Activated CD4-positive, alpha-beta T cell treated with anti-CD3 and anti-CD28 coated beads, Interleukin-2, amount 50 U/mL, for 48 hours (primary cell): ENCODE measurements around the gene HOXA9.
A peak's percentile ranks its signal among the peaks of the same experiment; 100 is the strongest.

ENCODE experiments used
- DNase-seq, 2 experiments: peaks; one replicate each; pipeline ENCODE4 v3.0.0-alpha.2; 2020

HOXA9 gene

DNA sequence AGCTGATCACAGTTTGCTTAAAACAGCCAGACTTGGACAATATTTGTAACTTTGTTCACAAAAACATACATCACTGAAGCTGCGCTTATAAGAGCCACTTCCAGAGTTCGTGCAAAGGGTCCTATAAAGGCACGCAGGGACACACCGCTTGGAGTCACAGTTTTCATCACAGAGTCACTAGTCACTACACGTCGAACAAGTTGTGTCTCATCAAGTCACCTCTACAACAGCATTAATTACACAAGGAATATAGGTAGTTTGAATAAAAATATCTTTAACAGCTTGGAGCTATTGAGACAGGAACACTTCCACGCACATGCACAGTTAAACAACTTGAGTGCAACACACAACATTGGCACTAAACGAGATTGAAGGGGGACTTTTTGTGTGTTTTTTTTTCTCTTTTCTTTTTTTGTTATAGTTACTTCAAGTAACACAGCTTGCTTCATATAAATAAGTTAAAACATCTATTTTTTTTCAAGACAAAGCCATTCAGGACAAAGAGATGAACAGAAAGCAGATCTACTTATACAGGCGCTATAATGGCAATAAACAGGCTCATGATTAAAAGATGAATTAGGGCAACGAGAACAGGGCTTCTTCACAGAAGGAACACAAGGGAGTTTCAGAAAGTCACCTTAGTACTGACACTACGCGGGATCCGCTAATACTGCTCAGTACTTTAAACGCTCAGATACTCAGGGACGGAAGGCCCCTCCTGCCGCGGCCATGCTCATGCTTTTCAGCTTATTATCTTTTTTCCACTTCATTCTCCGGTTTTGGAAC is 24.0 kb downstream of the HOXA9 start:
- DNase-seq = no peak

DNA sequence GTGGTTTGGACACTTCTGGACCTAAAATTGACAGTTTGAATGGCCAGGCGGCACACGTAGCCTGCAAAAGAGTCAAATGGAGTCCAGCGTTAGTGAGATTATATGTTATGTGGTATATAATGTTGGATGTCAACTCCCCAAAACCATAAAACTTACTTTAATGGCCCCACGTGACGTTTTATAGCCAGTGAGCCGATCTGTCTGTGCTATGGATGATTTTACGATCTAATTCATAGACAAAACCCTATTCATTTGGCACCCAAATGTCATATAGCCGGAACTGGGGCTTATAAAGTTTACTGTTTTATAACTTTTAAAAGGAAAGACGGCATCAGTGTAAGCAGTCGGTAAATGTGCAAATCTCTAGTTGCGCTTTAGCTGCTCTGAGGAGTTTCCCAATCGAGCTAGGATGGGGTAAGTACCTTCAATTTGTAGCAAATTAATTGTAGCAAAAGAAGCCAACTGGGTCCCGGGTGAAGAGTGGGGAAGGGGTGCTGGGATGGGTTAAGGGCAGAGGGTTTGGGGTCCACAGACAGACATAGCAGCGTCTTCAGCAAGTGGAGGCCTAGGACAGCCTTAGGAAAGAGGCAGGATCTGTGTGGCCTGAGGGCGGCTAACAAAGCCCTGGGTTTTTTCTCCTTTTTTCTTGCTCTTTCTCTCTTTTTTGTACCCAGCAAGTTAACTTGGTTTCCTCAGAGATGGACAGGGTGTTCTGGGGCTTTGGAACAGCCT is 25.0 kb downstream of the HOXA9 start:
- DNase-seq = no peak

DNA sequence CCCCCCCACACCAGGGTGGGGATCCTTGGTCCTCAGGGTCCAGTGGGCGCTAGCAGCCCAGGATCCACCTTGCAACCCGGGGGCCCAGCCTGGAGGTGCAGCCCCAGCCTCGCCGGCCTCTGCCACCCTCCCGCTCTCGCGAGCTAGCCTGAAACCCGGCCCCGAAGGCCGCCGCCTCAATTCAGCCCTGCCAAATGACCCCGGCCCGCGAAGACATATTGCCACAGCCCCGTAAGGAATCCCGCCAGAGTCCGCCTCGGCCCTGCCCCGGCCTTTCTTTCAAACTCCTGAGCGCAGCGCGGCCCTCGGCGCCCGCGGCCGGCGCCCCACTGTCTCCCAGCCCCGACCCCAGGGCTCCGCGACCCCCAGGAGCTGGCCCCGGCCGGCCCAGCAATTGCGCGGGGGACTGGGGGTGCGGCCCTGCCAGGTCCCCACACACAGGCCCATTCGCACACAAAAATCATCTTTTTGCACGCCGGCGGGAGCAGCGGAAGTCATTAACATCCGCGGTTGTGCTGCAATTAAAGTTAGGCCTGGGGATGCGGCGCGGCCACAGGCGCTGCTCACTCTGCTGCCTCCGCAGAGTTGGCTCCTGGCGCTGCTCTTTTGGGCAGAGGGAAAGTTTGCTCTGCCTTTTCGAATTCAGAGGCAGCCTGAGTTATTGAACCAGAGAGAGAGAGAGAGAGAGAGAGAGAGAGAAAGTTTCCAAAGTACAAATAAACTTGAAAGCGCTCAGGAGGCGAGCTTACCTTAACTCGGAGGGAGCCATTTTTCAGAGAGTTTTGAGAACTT is 25.8 kb downstream of the HOXA9 start:
- no peak for DNase-seq

DNA sequence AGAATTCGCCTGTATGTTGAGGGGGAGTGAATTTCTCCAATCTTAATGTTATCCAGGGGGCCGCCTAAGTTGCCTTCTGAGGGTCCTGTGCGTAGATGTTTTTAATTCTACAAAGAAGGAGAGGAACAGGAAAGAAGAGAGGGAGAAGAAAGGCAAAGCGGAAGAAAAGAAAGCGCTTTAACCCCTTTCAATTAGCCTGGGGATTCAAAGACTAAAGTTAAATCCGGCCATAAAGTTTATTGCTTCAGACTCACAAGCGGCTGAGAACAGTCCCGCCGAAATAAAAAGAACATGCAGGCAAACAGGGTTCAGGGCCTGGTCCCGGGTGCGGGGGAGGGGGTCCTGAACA is 26.4 kb downstream of the HOXA9 start:
- no peak for DNase-seq

DNA sequence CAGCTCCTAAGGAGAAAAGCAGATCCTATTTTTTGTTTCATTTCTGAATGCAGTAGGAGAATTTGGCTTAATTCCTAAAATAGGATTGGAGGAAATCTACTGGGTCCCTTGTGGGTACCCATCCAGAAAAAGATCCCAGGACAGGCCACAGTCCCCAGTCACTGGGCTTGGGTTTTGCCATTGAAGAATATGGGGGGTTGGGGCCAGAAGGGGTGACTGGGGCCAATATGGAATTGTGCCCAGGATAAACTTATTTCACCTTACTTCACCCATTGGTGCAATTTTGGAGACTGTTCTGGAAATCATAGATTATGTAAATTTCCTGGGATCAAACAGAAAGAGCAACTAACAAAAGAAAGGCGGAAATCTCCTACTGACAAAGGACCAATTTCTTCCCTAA is 26.9 kb downstream of the HOXA9 start:
- DNase-seq = no peak

DNA sequence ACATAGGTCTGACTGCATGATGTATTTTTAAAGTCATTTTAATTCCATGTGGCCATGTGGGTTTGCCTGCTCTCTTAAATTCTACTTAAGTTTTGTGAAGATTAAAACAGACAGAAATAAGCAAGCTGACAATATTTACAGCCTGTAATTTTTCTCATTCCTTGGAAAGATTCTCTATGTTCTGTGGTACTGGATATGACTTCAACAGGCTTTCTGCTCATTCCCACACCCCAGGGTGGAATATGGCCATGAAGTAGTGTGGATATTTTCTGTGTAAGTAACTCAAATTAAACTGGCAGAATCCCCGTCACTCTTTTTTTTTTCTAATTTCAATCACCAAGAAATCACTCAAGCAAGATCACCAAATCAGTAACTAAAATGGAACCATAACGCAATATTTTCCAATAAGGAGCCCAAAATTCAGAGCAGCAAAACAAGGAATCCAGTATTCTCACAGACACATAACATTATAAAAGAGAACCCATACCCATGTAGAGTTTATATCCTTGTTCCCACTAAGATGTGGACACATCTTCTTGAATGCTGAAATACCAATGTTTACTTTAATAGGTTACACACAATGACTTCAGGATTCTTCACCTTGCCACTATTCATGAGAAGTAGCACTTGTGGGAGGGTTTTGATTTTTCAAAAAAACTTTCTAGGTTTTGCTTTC is 27.6 kb downstream of the HOXA9 start:
- no peak for DNase-seq

DNA sequence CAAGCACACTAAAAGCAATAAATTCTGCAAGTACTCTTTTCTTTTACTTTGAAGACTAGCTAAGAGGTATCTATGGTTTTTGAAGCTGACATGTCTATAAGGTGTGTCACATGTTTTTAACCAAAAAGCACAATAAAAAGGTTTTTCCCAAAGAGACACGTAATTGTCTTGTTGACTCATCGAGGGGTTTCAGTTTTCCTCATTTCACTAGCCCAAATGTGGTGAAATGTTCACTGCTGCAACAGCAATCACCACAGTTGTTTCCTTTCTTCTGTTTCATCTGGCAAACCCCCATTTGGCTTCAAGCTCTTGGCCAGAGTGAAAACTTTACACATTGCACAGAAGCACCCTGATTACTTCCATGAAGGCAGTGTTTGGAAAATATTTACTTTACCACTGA is 30.9 kb downstream of the HOXA9 start:
- DNase-seq = no peak

DNA sequence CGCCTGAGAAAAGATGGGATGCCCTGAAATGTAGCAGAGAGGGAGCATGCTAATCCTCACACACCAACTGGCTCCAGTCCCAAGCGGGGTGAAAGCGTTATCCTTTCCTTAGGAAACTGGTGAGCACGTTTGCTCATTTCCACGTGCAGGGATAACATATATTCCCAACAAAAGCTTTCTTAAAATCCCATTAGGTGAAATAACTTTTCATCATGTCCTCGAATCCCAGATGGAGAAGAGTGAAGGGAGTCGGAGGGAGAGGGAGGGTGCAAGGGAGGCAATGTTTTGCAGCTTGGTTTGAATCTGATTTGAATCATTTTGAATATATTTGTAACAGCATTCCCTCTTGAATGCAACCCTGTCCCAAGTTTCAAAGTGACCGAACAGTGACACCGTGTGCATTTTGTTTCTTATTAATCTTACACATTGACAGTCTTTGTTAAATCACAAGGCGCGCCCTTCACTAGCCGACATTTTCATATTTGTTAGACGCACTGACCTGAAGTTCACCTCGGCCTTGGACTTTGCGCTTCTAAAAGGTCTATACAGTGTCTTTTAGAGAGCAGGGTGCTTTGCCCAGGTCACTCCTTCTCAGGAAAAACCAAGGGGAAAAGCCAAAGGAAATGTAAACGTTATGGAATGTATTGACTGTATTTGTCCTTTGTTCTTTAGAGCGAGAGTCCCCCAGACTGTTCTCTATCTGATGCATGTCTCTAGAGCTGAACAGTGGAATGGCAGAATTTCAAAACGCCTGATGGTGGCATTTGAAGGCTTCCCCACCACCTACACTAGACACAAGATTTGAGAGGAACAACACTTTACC is 31.7 kb downstream of the HOXA9 start:
- DNase-seq = no peak

DNA sequence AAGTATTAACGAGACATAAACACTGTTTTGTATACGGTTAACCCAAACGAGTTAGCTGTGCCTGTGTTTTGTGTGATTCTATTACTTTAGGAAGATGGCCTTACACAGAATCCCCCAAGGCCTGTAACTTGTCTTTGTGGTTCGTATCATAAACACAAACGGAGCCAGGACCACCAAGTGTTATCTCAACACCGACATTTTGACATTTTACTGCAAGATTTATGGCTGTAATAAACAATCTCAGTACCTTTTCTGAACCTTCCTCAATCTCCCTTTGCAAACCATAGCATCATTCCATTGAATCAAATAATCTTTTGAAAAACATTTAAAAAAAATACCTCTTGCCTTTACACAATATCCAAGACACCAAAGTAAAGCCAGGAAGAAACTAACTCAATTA is 32.4 kb downstream of the HOXA9 start:
- no peak for DNase-seq

DNA sequence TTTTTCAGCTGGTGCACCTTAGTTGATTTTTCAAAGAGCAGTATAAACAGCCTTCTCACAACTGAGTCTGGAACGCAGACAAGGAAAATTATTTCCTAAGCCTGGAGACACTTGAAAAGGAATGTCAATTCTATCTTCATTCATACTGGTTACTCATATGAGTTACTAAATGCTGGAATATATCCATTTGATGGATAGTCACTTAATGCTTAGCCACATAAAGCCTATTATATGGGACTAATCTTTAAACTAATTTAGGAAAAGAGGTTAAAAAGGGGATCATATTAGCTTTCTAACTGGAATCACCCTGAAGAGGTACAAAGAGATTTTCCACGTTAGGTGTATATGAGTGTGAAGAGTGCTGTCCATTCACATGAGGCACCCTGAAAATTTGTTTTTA is 33.1 kb downstream of the HOXA9 start:
- DNase-seq = no peak

DNA sequence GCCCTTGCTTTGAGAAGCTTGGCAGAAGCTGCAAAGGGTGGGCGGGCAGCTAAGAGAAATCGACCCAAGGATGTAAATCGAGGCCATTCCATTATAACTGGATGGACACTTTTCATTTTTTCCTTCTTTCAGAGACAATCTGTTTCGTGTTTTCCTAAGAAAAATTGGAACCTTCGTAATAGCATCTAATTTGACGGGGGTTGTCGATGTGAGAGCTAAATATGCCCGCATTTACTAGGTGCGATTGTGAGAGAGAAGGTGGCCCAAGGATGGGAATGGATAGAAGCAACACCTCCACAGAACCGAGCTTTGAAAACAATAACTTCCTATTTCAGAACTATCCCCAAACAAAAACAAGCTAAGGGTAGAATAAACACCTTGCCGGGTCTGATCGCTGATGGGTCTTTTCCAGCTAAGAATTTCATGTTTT is 33.9 kb downstream of the HOXA9 start:
- no peak for DNase-seq

DNA sequence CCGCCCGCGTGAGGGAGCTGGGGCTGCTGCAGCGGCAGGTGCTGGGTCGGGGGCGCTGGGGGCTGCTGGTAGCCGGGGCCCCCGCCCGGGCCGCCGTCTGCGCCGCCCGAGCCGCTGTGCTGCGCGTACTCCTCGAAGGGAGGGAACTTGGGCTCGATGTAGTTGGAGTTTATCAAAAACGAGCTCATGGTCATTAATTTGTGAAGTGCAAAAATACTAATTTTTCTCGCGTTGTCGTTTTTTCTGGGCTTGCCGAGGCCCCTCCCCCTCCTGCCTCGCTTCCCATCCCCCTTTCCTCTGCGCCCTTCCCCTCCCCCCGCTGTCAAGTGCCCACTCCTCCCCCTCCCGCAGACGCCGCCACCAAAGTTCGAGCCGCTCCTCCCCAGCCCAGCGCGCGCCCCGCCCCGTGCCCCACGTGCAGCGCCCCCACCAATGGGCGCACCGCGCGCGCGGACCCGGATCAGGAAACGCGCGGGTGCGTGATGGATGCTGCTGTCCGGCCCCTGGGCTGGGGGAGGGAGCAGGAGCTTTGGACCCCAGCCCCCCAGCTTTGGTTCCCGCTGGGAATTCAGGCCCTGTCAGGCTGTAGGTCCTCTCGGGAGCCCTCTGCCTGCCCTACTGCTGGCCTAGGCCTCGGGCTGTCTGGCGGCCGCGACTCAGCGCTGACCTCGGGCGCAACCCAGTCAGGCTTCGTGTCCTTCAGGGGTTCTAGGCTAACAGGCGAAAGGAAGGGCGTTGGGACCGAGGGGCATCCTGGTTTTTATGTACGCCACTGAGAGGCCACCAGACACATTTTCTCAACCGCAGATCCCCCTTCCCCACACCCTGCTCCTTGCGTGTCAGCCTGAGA is 34.6 kb downstream of the HOXA9 start, which contains the start of gene HOXA4:
TSS of gene HOXA4 (minus strand) at position 218 of the 850 bp plus-strand sequence. CDS start at position 194, 24 bp downstream.
- peak; percentile 78 for DNase-seq

DNA sequence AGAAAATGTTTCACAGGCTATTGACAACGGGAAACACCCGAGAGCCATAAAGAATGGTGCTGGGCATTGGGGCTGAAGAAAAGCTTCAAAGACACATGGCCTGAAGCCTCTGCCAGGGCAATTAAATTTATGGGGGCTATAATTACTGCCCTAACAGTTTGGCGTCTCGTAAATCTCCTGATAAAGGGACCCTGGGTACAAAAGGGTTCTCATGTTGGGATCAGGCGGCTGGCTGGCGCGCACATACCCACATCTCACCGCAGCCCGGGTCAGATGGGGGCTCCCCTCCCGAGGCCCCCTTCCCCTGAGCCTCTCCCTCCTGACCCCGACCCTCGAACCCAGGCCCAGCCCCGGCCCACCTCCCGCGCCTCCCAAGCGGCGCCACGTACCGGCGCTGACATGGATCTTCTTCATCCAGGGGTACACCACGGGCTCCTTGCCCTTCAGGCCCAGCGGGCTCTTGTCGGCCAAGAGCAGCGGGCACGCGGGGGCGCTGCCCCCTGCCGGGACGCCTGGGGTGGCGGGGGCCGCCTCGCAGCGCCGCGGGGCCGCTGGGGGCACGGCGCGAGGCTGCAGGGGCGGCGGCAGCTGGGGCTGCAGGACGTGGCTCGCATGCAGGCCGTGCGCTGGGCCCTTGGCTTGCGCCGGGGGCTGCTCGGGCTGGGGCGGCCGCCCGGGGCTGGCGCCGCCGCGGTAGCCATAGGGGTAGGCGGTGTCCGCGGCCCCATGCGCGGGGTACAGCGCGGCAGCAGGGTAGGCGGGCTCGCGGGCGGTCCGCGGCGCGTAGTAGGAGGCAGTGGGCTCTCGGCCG is 35.4 kb downstream of the HOXA9 start:
- DNase-seq = no peak

DNA sequence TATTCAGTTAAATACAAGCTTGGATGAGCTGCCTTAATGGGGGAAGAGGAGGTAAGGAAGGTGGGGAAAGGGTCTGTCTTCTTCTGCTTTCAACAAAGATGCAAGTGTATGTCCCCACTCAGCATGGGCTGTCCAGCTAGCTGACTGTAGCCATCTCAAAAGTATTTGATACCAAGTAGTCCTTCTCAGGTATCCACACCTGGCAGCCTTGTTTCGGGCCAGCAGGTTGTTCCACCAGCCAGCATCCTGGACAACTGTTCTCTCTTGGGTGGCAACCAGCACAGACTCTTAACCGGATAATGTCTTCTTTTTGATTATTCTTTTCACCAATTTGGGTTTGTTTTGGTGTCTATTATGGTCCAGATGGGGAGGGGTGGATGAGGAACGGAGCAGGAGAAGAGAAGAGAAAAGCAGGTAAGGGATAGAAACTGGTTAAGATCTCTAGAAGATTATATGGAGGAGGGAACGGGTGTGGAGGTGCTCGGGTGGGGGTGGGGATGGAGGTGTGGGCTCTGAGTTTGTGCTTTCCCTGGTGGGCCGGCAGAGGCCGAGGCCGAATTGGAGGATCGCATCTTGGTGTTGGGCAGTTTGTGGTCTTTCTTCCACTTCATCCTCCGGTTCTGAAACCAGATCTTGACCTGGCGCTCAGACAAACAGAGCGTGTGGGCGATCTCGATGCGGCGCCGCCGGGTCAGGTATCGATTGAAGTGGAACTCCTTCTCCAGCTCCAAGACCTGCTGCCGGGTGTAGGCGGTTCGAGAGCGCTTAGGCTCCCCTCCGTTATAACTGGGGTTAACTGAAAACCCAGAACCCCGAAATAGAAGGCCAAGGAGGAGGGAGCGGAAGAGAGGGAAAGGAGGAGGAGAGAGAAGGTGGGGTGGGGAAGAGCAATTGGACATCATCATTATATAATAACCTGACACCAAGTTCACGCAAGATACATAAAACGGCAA is 36.3 kb downstream of the HOXA9 start:
- no peak for DNase-seq

DNA sequence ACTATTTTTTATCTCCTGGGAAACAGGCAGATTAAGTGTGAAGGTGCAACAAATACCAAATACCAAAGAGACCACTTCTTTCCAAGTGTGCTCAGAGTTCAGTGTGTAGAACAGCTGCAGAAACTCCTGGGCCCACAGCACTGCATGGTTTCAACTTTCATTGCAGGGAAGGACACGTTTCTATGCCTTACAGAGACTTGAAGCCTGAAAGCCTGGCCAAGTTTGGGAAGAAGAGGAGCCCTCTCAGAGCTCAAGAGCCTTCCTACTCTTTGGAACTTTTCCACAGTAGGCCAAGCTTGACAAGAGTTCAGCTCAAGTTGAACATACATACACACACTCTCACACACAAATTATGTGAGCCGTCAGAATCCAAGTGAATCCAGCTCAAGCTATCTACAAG is 37.3 kb downstream of the HOXA9 start:
- DNase-seq = no peak

DNA sequence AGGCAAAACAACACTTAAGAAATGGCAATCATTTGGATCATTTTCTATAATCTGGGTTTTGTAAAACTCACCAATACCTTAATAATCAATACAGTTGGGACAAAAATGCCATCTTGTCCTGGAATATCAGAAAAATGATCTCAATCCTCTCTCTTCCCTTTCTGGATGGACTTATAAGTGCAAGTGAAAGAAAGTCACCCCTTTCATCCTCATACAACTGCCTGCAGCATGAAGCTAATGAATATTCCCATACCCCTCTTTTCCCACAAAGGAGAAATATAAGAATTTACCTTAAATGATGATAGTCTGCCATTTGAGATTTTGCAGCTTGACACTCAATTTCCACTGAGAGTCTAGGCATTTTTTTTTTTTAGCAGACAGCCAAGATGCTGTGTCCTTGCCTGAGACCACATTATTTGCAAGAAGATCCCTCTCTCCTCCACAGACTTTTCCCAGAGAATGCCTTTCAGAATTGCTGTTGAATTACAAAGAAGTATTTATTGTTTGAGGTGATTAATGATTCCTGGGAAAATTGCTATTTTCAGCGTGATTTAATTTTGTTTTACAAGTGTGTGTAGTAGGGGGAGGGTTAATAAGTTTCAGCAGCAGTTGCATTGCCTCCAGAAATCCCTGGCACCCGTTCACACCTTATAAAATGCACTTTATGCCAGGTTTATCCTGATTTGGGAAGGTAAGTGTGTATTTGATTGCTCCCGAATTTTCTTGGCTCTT is 38.6 kb downstream of the HOXA9 start:
- no peak for DNase-seq

DNA sequence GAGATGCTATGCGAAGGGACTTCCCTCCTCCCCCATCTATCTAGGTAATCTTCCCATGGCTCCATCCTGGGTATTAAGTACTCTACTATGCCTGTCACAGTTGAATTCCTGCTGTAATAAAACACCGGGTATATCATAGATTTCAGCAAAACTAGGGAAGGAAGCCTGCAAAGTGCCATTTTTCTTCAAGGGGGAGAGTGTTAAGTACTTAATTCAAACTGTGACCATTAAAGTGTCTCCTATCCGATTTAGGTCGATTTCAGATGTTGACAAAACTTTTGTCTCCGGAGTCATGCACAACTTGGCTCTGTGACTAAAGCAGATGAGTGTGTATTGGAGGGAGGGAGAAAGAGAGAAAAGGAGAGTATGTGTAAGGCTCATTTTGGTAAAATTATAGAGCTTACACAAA is 39.3 kb downstream of the HOXA9 start:
- DNase-seq = no peak
